Activated T-helper 17 cell treated with anti-CD3 and anti-CD28 coated beads, Interleukin-2, amount 50 U/mL, for 72 hours (primary cell): Measurements from ENCODE around the gene CHMP2A. TPM values are rescaled to one million over a fixed set of nuclear protein-coding genes. Genes with fewer than 3 reads are reported as not detected.

Source experiments
- ATAC-seq: fragments of 150-1000 bp; cut with Tn5 transposase; replicated peaks from 2 replicates; pipeline ENCODE4 v1.10.0; 2021; ENCODE audit warnings: mild to moderate bottlenecking, moderate library complexity
- H3K27ac Mint-ChIP-seq: one replicate; pipeline ENCODE4 v1.8.0; 2022; ENCODE audit warnings: mixed read lengths
- H3K27me3 Mint-ChIP-seq: one replicate; pipeline ENCODE4 v1.8.0; 2022; ENCODE audit warnings: mixed read lengths
- H3K36me3 Mint-ChIP-seq: one replicate; pipeline ENCODE4 v1.8.0; 2022; ENCODE audit warnings: low read depth, mild to moderate bottlenecking, mixed read lengths
- H3K4me1 Mint-ChIP-seq: one replicate; pipeline ENCODE4 v1.8.0; 2022; ENCODE audit warnings: mixed read lengths
- H3K4me3 Mint-ChIP-seq: one replicate; pipeline ENCODE4 v1.8.0; 2022; ENCODE audit warnings: mild to moderate bottlenecking, mixed read lengths
- H3K9me3 Mint-ChIP-seq: one replicate; pipeline ENCODE4 v1.8.0; 2022; ENCODE audit warnings: mixed read lengths
- total RNA-seq, 2 donors: library from RNA; stranded (reverse); gene quantifications; one replicate each; pipeline ENCODE4 v1.2.3, GENCODE V29; 2022

CHMP2A gene
- total RNA-seq, 2 donors from 2014 or later: 79.0 to 95.8 TPM

DNA sequence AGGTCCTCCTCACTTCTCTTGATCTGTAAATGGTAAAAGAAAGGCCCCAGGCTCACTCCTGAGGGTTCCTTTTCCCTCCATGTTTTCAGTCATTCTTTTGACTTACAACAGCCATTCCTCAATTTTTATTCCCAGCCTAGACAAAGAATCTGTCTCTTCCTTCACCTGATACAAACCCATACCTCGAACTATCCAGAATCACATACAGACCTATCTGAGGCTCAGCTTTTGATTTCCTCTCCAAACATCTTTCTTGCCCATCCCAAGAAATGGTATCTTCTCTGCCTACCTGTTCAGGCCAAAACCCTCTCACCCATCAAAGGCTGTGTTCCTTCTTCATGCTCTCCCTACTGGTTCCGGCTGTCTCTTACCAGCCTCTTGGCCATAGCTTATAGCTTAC is 2.2 kb downstream of the CHMP2A start:
- Mint-ChIP-seq H3K27ac (peak overlapping the region; percentile 10), H3K4me3 (peak overlapping the region; percentile 1), H3K36me3 (peaks cover 100% of the 10 kb centered on the region), H3K4me1 (peaks cover 33% of the 10 kb centered on the region), H3K27me3 (no peaks in the 10 kb centered on the region), H3K9me3 (no peaks in the 10 kb centered on the region)
- no peak for ATAC-seq

DNA sequence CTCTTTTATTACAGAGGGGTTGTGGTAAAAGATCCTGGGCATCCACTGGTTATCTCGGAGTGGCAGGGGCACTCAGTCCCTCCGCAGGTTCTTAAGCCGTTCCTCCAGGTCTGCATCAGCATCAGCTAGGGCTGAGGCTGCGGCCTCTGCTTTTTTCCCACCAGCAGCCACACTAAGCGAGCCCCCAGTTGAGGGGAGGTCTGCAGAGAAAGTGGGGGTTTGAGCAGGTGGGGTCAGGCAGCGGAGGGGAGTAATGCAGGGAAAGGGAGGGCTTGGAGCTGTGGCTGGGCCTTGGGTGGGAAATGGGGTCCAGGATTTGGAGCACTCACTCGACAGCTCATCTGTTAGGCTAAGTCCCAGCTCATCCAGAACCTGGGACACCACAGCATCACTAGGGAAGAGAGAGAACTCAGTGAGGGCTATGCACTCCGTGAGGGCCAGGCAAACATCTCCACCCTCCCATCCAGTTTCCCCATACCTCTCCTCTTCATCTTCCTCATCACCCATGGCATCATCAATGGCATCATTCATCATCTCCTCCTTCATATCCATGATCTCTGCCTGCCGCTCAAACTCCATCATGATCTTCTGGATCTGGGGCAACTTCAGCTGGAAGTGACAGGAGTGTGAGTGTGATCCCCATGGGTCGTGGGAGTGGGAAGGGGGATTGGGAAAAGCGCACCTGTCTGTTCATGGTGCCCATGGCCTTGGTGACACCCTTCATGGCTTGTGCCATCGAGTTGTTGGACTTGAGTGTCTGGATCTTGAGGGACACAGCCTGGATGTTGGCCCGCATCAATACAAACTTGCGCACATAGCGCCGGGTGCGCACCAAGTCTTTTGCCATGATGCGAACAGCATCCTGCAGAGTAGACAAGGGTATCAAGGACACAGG is 3.1 kb downstream of the CHMP2A start:
- H3K4me3 Mint-ChIP-seq: no peak overlapping the region
- no peaks in the 10 kb centered on the region for H3K27me3 Mint-ChIP-seq
- H3K4me1 Mint-ChIP-seq: peaks cover 29% of the 10 kb centered on the region
- H3K27ac Mint-ChIP-seq: peak overlapping the region; percentile 10
- no peaks in the 10 kb centered on the region for H3K9me3 Mint-ChIP-seq
- ATAC-seq: no peak
- peaks cover 100% of the 10 kb centered on the region for H3K36me3 Mint-ChIP-seq

DNA sequence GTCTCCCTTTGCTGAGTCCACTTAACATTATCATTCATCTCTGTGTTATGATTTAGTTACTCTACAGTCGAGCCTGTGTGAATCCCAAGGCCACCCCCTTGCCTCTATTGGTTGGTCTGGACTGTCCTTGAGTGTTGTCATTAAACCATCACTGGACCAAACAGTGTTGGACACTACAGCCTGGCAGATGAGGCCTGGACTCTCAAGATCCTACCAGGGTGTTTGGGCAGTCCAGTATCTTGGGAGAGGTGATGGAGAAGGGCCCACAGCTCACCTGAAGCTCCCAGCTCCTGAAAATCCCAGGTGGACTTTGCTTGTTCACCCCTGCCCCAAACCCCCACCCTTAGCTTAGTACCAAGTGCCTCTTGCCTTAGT is 3.8 kb downstream of the CHMP2A start:
- H3K4me1 Mint-ChIP-seq: peaks cover 31% of the 10 kb centered on the region
- ATAC-seq: no peak
- H3K4me3 Mint-ChIP-seq: no peak overlapping the region
- peak overlapping the region; percentile 28 for H3K27ac Mint-ChIP-seq
- H3K27me3 Mint-ChIP-seq: no peaks in the 10 kb centered on the region
- H3K9me3 Mint-ChIP-seq: no peaks in the 10 kb centered on the region
- H3K36me3 Mint-ChIP-seq: peaks cover 100% of the 10 kb centered on the region

DNA sequence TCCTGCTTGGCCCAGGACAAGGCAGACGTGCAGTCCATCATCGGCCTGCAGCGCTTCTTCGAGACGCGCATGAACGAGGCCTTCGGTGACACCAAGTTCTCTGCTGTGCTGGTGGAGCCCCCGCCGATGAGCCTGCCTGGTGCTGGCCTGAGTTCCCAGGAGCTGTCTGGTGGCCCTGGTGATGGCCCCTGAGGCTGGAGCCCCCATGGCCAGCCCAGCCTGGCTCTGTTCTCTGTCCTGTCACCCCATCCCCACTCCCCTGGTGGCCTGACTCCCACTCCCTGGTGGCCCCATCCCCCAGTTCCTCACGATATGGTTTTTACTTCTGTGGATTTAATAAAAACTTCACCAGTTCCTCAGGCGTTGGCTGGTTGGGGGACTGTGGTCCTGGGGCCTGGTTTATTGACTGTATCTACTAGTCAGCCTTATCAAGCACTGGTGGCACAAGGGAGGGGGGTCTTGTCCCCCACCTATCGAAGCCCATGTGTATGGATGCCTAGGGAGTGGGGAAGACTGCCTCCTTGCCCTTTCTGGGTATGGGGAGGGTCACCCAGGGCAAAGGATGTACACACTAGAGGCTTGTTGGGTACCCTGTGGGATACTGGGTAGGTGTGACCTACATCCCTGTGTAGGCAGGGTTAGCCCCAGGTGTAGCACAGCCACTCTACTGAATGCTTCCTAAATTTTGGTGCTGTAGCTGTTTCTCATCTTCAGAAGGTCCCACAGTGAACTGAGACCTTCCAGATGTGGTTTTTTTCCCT is 4.4 kb downstream of the CHMP2A start:
- peak overlapping the region; percentile 28 for H3K27ac Mint-ChIP-seq
- no peak for ATAC-seq
- H3K4me3 Mint-ChIP-seq: no peak overlapping the region
- peaks cover 36% of the 10 kb centered on the region for H3K4me1 Mint-ChIP-seq
- no peaks in the 10 kb centered on the region for H3K27me3 Mint-ChIP-seq
- H3K36me3 Mint-ChIP-seq: peaks cover 100% of the 10 kb centered on the region
- H3K9me3 Mint-ChIP-seq: no peaks in the 10 kb centered on the region

DNA sequence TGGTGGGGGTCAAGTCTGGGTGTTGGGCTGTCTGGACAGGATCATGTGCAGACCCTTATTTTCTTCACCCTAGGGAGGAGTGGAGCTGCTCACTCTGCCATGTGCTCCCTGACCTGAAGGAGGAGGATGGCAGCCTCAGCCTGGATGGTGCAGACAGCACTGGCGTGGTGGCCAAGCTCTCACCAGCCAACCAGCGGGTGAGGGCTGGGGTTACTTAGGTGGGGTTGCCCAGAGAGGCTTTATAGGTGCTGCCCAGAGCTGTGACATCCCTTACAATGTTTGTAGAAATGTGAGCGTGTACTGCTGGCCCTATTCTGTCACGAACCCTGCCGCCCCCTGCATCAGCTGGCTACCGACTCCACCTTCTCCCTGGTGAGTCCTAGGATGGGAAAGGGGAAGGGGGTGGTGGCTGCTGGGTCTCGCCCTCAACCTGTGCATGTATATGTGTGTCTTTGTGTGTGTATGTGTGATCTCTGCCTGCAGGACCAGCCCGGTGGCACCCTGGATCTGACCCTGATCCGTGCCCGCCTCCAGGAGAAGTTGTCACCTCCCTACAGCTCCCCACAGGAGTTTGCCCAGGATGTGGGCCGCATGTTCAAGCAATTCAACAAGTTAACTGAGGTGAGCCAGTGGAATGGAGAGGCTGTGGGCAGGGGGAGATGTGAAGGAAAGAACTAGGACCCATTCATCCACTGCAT is 5.1 kb downstream of the CHMP2A start:
- H3K36me3 Mint-ChIP-seq: peaks cover 100% of the 10 kb centered on the region
- no peak for ATAC-seq
- peaks cover 37% of the 10 kb centered on the region for H3K4me1 Mint-ChIP-seq
- no peak overlapping the region for H3K27ac Mint-ChIP-seq
- no peaks in the 10 kb centered on the region for H3K9me3 Mint-ChIP-seq
- H3K4me3 Mint-ChIP-seq: no peak overlapping the region
- H3K27me3 Mint-ChIP-seq: no peaks in the 10 kb centered on the region

DNA sequence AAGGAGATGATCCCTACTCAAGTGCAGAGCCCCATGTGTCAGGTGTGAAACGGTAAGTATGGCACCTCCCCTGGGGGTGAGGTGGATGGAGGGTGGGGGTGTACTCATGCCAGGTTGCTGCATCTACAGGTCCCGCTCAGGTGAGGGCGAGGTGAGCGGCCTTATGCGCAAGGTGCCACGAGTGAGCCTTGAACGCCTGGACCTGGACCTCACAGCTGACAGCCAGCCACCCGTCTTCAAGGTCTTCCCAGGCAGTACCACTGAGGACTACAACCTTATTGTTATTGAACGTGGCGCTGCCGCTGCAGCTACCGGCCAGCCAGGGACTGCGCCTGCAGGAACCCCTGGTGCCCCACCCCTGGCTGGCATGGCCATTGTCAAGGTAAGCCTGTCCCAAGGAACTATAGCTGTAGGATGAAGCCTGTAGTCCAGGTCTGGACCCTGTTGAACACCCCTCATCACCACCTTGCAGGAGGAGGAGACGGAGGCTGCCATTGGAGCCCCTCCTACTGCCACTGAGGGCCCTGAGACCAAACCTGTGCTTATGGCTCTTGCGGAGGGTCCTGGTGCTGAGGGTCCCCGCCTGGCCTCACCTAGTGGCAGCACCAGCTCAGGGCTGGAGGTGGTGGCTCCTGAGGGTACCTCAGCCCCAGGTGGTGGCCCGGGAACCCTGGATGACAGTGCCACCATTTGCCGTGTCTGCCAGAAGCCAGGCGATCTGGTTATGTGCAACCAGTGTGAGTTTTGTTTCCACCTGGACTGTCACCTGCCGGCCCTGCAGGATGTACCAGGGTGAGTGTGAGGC is 5.8 kb downstream of the CHMP2A start:
- H3K36me3 Mint-ChIP-seq: peaks cover 98% of the 10 kb centered on the region
- H3K27ac Mint-ChIP-seq: no peak overlapping the region
- no peaks in the 10 kb centered on the region for H3K9me3 Mint-ChIP-seq
- no peak for ATAC-seq
- H3K4me1 Mint-ChIP-seq: peaks cover 33% of the 10 kb centered on the region
- H3K27me3 Mint-ChIP-seq: no peaks in the 10 kb centered on the region
- H3K4me3 Mint-ChIP-seq: no peak overlapping the region

DNA sequence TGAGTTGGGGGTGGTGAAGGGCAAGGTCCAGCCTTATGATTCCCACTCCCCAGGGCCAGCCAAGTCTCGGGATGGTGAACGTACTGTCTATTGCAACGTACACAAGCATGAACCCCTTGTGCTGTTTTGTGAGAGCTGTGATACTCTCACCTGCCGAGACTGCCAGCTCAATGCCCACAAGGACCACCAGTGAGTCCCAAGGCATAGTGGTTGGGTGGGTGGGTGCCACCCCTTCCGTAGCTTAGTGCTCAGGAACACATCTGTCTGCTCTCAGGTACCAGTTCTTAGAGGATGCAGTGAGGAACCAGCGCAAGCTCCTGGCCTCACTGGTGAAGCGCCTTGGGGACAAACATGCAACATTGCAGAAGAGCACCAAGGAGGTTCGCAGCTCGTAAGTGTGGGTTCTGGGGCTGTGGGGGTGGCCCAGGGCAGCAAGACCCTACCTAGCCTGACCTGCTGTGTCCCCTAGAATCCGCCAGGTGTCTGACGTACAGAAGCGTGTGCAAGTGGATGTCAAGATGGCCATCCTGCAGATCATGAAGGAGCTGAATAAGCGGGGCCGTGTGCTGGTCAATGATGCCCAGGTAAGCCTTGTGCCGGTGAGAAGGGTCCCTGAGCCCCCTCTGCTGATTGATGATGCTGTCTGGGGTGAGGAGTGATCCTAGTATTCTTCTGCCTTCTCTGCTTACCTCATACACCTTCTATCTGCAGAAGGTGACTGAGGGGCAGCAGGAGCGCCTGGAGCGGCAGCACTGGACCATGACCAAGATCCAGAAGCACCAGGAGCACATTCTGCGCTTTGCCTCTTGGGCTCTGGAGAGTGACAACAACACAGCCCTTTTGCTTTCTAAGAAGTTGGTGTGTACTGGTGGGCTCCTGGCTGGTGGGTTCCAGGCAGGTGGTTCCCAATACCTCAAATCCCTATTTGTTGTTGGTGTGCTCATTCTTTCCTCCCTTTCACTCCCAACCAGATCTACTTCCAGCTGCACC is 7.3 kb downstream of the CHMP2A start:
- Mint-ChIP-seq H3K4me1 (peaks cover 29% of the 10 kb centered on the region), H3K27ac (no peak overlapping the region), H3K27me3 (no peaks in the 10 kb centered on the region), H3K9me3 (no peaks in the 10 kb centered on the region), H3K36me3 (peaks cover 90% of the 10 kb centered on the region), H3K4me3 (peak overlapping the region; percentile 93)
- no peak for ATAC-seq

DNA sequence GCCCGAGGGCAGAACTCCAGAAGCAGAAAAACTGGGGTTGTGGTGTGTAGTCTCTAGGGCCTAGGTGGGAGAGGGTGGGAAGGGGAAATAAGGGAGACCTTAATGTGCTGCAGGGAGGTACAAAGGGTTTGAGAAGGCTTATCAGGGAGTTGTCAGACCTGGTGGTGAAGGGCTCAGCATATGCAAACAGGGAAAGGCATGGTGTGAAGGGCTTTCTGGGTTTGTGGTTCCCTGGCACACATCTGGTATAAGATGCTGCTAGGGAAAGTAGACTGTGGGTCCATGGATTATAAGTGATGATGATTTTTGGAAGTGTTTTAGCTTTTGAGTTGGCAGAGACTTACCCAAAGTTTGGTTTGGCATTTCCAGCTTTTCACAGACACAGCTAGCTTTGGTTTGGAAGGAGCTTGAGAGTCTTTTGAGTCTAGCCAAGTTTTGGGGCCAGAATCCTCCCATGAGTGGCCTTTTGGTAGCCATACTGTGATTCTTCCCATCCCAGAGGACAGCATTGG is 8.8 kb downstream of the CHMP2A start:
- peaks cover 75% of the 10 kb centered on the region for H3K36me3 Mint-ChIP-seq
- H3K27ac Mint-ChIP-seq: peak overlapping the region; percentile 91
- H3K27me3 Mint-ChIP-seq: no peaks in the 10 kb centered on the region
- peak overlapping the region; percentile 93 for H3K4me3 Mint-ChIP-seq
- ATAC-seq: no peak
- peaks cover 26% of the 10 kb centered on the region for H3K4me1 Mint-ChIP-seq
- no peaks in the 10 kb centered on the region for H3K9me3 Mint-ChIP-seq

DNA sequence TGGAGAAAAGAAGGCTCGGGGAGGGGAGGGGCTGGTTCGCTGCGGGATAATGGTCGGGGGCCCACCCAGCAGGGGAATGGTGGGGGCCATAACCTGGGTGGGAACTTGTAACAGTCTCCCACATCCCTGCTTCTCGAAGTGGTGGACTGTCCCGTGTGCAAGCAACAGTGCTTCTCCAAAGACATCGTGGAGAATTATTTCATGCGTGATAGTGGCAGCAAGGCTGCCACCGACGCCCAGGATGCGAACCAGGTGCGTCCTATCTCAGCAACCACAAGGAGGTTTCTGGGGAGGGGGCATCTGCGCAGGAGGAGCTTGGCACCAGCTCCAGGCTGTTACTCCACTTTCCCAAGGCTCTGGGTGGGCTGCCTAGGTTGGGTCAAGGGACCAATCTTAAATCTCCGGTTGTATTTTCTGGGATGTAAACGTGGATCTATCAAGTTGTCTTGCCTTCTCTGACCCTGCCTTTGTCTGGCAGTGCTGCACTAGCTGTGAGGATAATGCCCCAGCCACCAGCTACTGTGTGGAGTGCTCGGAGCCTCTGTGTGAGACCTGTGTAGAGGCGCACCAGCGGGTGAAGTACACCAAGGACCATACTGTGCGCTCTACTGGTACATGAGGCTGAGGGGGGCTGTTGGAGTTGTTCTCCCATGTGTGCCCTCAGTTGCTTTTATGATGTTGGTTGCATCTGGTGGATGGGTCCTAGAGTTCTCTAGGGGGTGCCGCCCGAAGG is 9.5 kb downstream of the CHMP2A start:
- peaks cover 69% of the 10 kb centered on the region for H3K36me3 Mint-ChIP-seq
- H3K27me3 Mint-ChIP-seq: no peaks in the 10 kb centered on the region
- H3K4me1 Mint-ChIP-seq: peaks cover 26% of the 10 kb centered on the region
- no peaks in the 10 kb centered on the region for H3K9me3 Mint-ChIP-seq
- ATAC-seq: no peak
- peak overlapping the region; percentile 93 for H3K4me3 Mint-ChIP-seq
- H3K27ac Mint-ChIP-seq: peak overlapping the region; percentile 91

DNA sequence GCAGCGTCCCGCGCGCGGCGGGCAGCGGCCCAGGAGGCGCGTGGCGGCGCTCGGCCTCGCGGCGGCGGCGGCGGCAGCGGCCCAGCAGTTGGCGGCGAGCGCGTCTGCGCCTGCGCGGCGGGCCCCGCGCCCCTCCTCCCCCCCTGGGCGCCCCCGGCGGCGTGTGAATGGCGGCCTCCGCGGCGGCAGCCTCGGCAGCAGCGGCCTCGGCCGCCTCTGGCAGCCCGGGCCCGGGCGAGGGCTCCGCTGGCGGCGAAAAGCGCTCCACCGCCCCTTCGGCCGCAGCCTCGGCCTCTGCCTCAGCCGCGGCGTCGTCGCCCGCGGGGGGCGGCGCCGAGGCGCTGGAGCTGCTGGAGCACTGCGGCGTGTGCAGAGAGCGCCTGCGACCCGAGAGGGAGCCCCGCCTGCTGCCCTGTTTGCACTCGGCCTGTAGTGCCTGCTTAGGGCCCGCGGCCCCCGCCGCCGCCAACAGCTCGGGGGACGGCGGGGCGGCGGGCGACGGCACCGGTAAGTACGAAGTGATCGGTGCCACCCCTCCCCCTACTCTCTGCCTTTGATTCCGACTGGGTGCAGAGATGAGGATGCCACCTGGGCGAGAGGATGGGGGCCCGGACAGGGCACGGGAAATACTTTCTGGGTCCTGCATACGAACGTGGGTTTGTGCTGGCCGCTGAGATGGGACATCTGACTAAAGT is 10.2 kb downstream of the CHMP2A start:
- ATAC-seq: peak; percentile 41
- H3K27me3 Mint-ChIP-seq: no peaks in the 10 kb centered on the region
- peak overlapping the region; percentile 98 for H3K27ac Mint-ChIP-seq
- peaks cover 62% of the 10 kb centered on the region for H3K36me3 Mint-ChIP-seq
- peak overlapping the region; percentile 95 for H3K4me3 Mint-ChIP-seq
- peaks cover 26% of the 10 kb centered on the region for H3K4me1 Mint-ChIP-seq
- H3K9me3 Mint-ChIP-seq: no peaks in the 10 kb centered on the region

DNA sequence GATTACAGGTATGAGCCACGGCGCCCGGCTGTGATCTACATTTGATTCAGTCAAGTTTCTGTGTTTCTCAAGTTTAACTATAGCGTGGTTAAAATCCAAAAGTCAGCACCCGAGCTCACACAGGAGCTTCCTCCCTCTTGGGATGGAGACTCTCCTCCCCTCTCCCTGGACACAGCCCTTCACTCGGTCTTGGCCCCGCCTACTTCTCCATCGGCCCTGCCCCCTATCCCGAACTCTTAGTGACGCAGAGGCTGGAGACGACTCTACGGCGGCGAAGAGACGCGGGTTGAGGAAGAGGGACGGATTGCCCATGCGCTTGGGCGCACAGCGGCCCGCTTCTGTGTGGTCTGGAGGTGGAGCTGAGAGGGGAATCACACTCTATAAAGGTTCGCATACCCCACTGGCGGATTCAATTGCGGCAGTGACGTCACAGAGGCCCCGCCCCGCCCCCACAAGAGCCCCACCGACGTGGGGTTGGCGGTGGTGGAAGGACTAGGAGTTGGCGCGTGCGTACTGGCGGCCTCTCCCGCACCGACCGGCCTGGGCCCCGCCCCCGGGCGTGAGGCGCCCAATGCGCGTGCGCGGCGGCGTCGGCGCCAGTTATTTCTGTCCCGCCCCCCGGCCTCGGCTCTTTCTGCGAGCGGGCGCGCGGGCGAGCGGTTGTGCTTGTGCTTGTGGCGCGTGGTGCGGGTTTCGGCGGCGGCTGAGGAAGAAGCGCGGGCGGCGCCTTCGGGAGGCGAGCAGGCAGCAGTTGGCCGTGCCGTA is 10.9 kb downstream of the CHMP2A start, which contains the start of gene TRIM28:
TRIM28 (plus strand) TSS at position 239 of the 765 bp plus-strand sequence. CDS start 694 bp downstream, outside the sequence.
- H3K4me1 Mint-ChIP-seq: peaks cover 26% of the 10 kb centered on the region
- peaks cover 54% of the 10 kb centered on the region for H3K36me3 Mint-ChIP-seq
- H3K9me3 Mint-ChIP-seq: no peaks in the 10 kb centered on the region
- peak within 1 kb of the TSS; percentile 95 for H3K4me3 Mint-ChIP-seq
- H3K27me3 Mint-ChIP-seq: no peaks in the 10 kb centered on the region
- peak; percentile 95 for ATAC-seq
- peak within 1 kb of the TSS; percentile 98 for H3K27ac Mint-ChIP-seq
